Activated CD8-positive, alpha-beta memory T cell treated with anti-CD3 and anti-CD28 coated beads, Interleukin-2, amount 50 U/mL, for 48 hours (primary cell): ENCODE results near the gene SGCE.

ENCODE experiments used
- DNase-seq: peaks from one replicate; pipeline ENCODE4 v3.0.0-alpha.2; 2020

The SGCE gene

DNA sequence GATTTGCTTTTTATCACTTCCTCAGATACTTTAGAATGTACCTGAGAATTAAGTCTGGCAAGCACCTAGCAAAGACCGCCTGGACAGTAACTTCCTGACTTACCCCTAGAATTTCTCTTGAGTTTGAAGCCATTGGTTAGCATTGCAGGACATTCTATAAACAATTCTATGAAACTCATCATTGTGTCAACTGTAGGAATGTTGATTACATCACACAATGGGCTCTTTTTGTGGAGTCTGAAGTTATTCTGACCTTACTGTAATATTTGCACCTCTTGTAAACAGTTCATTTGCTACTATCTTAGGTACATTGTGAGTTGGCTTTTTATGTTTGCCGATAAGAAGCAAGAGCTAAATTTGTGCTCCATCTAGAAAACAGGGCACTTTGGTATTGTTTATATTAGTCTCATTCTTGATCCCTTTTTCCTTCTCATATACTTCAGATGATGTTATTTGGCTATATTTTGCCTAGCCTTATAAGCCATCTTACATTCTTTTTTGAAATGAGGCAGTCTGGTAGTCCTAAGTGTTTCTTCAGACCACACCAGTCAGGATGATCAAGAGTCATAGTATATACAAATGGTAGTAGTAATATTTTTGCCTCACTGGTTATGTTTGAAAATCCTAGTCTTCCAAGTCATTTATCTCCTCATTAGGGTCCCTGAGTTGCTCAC is 94.0 kb downstream of the SGCE start:
- no peak for DNase-seq

DNA sequence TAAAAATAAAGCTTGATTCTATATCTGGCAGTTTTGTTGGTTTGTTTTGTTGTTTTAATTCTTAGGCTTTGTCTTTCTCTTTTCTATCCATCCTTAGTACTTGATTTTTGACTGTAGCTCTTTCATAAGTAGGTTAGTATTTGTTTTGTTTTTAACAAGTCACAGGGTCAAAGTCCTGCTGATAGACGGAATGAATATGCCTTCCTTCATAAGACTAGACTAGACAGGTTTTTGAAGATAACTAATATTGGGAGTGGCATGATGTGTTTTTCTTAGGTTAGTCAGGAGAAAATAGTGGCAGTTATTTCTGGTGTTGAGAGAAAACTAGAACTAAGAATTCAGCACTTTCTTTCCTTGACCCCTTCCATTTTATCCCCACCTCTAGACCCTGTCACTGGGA is 96.0 kb downstream of the SGCE start:
- no peak for DNase-seq

DNA sequence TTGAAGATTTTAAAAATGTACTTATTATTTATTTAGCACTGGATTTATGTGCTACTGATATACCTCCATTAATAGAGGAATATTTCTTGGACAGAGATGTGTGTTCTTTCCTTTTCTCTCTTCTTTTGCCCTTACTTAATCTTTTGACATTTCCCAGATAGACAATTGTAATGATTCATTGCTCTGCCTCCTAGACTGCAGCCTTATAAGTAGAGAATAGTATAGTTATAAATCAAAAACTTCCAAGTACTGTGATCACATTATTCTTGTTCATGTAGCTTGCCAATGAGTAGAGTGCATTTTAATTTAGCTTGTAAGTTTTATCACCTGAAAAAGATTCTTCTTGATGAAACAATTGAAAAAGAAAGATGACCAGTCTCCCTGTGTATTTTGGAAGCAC is 98.7 kb downstream of the SGCE start:
- DNase-seq: no peak

DNA sequence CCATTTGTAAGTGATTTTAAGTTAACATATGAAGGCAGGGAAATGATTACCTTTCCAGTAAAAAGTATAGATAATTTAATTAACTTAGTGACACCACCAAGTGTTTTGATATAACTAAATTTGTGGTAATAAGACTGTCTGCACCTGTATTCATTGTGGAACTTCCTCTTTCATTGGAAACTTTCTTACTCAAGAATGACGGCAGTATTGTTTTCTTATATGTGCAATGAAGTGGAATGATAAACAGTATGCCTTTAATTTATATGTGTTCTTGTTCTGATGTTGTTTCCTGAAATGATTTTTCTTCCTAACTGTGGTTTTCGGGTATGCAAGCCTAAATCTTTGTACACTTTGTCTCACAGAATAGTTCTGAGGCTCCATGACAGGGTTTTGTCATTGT is 99.9 kb downstream of the SGCE start:
- DNase-seq: no peak

DNA sequence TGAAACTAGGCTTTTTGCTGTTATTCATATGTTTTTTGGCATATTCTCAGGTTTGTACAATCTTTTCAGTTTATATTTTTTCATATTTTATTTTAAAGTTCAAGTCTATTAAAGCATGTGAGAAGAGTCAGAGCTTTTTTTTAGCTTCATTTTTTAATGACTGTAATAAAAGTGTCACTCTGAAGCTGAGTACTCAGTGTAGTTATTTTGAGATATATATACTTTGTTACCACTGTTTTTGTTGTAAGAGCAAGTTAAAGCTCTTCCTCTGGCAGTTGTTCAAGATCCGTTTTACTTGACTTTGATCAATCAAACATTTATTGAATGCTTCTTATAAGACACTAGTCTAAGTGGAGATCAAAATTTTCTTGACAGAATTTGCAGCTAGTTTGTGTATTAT is 108.8 kb downstream of the SGCE start:
- no peak for DNase-seq

DNA sequence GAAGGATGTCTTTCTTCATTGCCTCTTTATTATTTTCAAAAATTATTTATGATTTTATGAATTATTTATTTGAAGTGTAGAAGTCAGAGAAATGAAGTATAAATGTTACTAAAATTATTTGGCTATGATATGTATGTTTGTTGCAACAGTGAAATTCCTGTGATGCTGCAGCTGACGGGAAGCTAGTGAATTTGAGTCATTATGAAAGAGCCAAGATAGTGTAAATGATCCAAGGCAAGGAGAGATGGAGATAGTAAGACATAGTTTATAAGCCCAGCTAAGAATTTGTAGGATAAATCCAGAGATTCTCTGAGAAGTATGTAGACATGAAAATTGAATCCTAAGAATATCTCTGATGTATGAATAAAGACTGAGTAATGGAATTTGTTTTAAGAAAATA is 115.5 kb downstream of the SGCE start:
- no peak for DNase-seq
